GM21529 (cell line): ENCODE data around the gene CGNL1.
A peak's percentile ranks its signal among the peaks of the same experiment; 100 is the strongest.

Experiments used
- ATAC-seq: cut with Tn5 transposase; IDR thresholded peaks from one replicate; pipeline ENCODE4 v1.9.1; 2021; ENCODE audit not compliant: unreplicated experiment

The CGNL1 gene

DNA sequence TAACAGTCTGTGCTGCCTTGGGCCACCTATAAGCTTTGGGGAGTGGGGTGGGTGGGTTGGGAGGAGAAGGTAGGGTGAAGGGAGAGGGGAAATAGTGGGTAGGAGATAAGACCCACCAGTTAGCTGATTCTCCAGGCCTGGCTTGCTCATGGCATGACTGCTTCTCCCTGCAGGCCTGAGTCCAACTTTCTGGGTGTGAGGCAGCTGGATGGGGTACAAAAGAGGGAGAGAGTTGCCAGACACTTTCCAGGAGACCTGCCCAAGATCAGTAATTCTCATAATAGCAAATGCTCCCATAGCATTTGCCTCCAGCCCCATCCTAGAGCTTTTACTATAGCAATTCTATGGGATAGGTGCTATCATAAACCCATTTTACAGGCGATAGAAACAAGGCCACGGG, 7.7 kb downstream of the CGNL1 start:
- no peak for ATAC-seq

- no peak for ATAC-seq
Observed at GRCh38 chr15:57384816-57385215, 8.5 kb downstream of the CGNL1 start.

DNA sequence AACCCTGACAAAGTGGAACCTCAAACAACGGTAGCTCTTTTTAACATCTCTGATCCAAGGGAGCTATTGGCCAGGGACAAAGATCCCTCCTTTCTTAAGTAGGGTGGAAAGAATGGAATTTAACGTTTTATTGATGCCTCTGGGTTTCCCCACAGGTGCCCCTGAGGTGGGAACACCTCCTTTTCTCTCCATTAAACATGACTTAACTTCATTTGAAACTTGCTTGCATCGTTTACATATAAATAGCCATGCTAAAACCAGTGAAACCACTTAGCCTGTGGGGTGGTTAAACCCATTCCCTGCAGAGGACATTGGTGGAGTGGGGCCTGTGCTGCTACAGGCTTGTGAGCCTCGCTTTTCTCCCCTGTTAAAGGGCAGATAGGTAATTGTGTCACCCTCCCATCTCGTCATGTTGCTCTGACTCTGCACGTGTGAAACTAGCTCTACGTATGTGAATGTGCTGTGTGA, 9.7 kb downstream of the CGNL1 start:
- ATAC-seq, result no peak

- ATAC-seq, result no peak
Observed at GRCh38 chr15:57386976-57387375, 10.7 kb downstream of the CGNL1 start.

DNA sequence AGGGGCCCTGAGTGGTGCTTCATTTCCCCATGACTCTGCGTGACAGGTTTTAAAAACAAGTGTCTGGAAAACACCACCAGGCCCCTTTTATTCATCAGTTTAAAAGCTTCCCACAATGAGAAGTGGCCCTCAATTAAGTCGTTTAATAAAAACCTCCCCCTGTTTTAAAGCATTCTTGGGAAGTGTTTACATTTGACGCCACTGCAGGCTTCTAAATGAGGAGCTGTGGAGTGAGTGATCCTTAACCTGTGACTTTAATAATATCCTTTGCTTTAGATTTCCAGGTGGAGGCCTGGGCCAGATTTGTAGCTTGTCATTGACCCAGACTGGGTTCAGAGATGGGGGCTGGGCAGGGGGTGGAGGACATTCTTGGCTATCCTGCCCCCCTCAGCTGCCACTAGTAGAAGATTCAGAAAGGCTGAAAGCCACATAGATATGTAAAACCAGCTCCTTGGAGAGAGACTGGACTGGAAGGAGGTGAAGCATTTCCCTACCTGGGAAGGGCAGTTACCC, 11.3 kb downstream of the CGNL1 start:
- no peak for ATAC-seq

DNA sequence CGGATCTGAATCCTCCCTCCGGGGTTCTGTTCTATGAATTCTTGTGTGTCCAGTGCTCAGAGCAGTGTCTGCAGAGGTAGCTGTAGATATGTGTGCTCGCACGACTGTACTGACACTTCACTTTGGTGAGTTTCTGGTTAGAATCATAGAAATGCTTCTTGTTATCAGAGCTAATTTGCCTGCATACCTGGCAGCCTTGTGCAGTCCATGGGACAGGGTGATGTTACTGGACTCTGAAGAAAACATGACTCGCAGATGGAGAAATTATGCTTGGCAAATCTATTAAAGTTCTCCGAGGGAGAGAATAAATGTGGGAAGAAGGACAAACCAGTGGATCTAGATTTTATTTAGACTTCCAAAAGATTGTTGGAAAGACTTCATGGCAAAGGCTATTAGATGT, 12.2 kb downstream of the CGNL1 start:
- no peak for ATAC-seq

- no peak for ATAC-seq
Observed at GRCh38 chr15:57389991-57390390, 13.7 kb downstream of the CGNL1 start.

GRCh38 chr15:57390583-57390982, 14.3 kb downstream of the CGNL1 start:
- ATAC-seq, result no peak

DNA sequence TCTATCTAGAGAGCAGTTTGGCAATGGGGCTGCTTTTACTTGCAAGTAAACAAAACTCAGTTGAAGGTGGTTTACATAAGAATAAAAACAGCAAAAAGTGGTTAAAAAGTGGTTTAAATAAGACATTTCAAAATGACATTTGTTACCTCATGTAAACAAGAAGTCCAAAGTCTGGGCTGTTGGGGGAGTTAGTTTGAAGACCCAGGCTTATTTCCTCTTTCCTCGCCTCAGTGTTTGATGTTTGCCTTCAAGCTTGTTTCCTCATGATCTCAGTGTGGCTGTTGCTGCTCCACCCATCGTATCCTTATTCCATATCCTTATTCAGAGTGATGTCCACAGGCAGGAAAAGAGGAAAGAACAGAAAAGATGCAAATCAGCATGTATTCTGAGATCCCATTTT, 15.2 kb downstream of the CGNL1 start:
- no peak for ATAC-seq

GRCh38 chr15:57393061-57393460, 16.8 kb downstream of the CGNL1 start:
- ATAC-seq, result no peak

DNA sequence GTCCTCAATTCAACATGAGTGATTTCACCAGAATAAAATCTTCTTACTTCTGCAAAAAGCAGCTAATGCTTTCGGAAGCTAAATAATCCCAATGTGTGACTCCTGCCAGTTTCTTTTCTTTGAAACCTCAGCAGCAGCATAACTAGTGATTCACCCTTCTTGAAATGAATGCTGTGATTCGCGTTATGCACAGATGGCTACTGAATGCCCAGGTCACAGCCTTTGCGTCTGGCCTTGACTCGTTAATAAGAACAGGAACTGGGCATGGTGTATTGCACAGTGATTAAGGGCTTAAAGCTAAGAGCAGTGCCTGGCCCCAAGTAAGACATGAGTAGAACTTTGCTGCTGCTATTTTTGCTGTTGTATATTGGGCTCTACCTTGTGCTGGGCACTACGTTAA, 19.0 kb downstream of the CGNL1 start:
- peak; percentile 48 for ATAC-seq

DNA sequence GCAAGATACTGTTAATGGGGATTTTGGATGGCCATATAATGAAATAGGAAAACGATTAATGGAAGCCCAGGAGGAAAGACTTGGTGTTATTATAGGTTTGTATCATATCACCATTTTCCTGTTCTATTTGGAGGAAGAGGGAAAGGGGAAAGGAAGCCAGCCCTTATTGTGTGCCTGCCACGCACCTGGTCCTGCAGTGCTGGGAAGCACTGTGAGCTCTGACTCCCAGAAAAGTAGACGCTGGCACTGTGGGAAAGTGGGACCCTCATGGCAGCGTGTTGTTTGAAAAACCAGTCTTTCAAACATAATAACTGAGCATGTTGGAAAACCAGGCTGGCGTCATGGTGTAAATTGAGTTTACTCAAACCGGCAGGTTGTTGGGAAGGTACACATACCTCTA, 22.0 kb downstream of the CGNL1 start:
- no peak for ATAC-seq

- ATAC-seq, result no peak
Observed at GRCh38 chr15:57401546-57401945, 25.2 kb downstream of the CGNL1 start.

DNA sequence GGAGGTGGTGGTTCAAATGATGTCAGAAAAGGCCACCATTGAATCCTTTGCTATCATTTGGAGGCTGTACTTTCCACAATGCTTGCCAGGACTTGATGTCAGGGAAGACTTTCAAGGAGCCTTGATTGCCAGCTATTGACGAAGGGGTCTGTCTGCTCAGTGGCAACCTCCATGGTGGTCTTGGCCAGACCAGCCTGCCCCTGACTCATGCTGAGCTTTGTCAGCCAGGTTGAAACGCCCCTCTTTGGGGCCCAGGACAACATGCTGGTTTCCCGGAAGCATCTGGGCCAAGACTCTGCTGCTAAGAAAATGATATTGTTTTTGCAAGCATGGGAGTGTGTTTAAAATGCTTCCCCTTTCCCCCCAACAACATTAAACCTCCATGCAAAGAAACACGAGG, 26.7 kb downstream of the CGNL1 start:
- ATAC-seq, result no peak

DNA sequence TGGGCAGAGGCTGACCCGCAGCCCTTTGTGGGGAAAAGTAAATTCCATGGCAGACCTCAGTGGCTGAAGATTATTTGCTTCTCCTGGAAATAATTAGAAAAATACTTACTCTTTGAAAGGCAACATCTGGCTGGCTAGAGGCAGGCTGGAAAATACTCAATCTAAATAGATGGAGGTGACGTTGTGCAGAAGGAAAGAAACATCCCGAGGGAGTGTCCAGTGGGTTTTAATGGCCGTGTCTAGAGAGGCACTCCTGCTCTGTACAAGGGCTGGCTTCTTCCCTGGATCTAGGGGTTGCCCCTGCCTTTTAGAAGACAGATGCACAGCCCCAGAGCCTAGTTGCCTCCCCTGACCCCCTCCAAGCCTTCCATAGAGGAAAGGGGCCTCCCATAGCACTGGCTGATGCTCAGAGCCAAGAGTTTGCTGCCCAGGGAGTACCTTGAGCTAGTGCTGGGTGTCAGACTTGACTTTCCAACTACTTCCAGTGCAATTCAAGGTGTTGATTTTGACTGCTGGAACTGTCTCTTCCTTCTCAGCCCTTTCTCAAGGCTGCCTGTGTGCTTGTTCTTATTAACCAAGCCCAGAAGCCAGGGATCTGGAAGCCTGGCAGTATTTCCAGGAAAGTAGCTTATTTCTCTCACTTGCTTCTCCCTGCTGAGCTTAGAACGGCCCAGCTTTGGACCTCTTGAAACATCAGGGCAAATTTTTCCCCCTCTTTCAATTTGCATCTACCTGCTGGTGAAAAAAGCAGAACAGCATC, 27.4 kb downstream of the CGNL1 start:
- ATAC-seq, result no peak

- no peak for ATAC-seq
Observed at GRCh38 chr15:57405133-57405532, 28.8 kb downstream of the CGNL1 start.

DNA sequence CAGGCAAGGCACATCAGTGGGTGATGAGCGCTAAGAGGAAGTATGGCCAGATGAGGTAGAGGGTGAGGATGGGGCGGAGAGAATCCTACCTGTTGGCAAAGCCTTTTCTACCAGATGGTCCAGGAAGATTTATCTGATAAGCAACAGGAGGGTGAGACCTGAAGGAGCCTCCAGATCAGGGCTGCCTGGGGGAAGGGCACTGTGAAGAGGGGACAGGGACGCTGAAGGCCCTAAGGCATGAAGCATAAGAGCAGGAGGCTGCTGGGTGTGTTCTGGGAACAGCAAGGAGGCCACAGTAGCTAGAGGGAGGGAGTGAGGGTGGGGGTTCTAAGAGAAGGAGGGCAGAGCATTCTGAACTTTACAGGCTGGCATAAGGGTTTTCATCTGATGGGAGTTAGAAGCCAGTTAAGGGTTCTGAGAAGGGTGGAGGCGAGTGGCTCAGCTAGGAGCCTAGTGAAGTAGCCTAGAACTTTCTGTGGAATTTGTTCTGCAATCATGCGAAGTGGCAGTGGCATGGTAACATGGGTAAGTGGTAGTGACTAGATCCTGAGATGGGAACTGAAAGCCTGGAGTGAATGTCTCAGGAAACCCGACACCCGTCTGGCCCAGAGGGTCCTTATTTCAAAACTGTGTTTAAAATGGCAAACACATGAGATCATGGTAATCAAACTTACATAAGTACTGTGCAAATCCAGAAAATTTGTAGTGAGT, 29.9 kb downstream of the CGNL1 start:
- ATAC-seq, result no peak

- ATAC-seq, result no peak
Observed at GRCh38 chr15:57410373-57410772, 34.1 kb downstream of the CGNL1 start.

GRCh38 chr15:57411945-57412768, 35.9 kb downstream of the CGNL1 start:
- ATAC-seq, result no peak

- ATAC-seq, result no peak
Observed at GRCh38 chr15:57415602-57416001, 39.3 kb downstream of the CGNL1 start.

DNA sequence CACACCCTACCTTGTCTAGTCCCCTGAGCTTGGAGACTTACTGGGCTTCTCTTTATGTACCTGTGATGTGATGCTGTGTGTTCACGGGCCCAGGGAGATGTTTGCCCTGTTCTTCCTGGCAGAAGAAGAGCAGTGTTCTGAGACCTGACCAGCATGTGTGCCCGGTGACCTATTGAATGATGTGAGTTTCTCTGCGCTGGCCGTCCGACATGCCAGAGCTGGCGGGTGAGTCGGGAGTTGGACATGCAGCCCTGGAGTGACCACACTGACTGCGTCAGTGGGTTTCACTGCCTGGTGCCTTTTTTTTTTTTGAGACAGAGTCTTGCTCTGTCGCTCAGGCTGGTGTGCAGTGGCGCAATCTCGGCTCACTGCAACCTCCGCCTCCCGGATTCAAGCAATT, 42.3 kb downstream of the CGNL1 start:
- ATAC-seq, result no peak
